Measurements from ENCODE around the gene CARD6.
A peak's percentile ranks its signal among the peaks of the same experiment; 100 is the strongest.
"Not testable (repeated sequence)": the region's sequence is repeated elsewhere in the genome, so short reads cannot be mapped to it uniquely, and the experiment has no call there.

The CARD6 gene, protein sequence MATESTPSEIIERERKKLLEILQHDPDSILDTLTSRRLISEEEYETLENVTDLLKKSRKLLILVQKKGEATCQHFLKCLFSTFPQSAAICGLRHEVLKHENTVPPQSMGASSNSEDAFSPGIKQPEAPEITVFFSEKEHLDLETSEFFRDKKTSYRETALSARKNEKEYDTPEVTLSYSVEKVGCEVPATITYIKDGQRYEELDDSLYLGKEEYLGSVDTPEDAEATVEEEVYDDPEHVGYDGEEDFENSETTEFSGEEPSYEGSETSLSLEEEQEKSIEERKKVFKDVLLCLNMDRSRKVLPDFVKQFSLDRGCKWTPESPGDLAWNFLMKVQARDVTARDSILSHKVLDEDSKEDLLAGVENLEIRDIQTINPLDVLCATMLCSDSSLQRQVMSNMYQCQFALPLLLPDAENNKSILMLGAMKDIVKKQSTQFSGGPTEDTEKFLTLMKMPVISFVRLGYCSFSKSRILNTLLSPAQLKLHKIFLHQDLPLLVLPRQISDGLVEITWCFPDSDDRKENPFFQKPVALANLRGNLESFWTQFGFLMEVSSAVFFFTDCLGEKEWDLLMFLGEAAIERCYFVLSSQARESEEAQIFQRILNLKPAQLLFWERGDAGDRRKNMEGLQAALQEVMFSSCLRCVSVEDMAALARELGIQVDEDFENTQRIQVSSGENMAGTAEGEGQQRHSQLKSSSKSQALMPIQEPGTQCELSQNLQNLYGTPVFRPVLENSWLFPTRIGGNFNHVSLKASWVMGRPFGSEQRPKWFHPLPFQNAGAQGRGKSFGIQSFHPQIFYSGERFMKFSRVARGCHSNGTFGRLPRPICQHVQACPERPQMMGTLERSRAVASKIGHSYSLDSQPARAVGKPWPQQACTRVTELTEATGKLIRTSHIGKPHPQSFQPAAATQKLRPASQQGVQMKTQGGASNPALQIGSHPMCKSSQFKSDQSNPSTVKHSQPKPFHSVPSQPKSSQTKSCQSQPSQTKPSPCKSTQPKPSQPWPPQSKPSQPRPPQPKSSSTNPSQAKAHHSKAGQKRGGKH

DNA sequence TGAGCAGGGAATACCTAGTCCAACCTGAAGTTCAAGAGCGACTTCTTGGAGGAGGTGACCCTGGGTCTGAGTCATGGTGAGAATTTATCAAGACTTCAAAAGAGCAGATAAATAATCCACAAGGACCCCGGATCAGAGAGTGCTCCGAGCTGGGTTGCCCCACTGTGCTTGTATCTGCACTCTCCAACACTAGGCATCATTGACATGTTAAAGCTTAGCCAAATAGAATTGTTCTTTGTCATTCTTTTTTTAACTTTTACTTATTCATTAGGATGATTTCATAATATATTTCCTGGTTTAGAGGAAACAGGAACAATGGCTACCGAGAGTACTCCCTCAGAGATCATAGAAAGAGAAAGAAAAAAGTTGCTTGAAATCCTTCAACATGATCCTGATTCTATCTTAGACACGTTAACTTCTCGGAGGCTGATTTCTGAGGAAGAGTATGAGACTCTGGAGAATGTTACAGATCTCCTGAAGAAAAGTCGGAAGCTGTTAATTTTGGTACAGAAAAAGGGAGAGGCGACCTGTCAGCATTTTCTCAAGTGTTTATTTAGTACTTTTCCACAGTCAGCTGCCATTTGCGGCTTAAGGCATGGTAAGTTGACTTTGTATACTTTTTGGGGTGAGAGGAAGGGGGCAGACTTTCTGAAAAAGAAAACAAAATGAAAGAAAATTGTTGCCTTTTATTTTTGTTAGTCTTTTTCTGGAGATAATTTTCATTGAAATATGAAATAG, at the start of gene CARD6:
Gene CARD6, plus strand, starts transcription at position 300 of the 738 bp plus-strand sequence. Its CDS starts 16 bp downstream, at position 316.
- Histone ChIP-seq H3K9ac (ENCODE audit: low read length in 2 of 2) (peak within 1 kb of the TSS; percentile 59 to 62), H3K9me3 (ENCODE audit: control insufficient read depth in 2 of 2, low read length in 2 of 2) (no peaks in the 10 kb centered on the region), H3K27ac (ENCODE audit: low read length) (peak within 1 kb of the TSS; percentile 46)

DNA sequence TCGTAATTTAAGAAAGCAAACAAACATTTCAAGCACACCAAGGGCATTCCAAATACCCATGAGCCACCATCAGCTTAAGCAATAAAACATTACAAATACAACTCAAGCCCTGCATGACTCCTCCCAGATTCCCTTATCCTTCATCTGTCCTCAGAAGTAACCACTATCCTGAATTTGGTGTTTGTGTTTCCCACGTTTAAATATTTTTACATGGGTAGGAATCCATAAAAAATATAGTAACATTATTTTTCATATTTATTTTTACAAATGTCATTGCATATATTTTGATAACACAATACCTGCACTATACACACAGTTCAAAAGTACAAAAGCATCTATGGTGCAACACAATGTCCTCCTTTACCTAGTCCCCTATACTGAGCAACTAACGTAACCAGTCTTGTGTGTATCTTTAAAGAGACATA, 49.4 kb upstream of the CARD6 start:
- H3K9ac ChIP-seq (ENCODE audit: low read length in 2 of 2), result no peak overlapping the region
- no peaks in the 10 kb centered on the region for H3K27me3 ChIP-seq (ENCODE audit: control insufficient read depth in 1 of 2, insufficient read depth in 2 of 2, low read length in 2 of 2)
- H3K9me3 ChIP-seq (ENCODE audit: control insufficient read depth in 2 of 2, low read length in 2 of 2), result no peaks in the 10 kb centered on the region
- H3K4me1 ChIP-seq (ENCODE audit: control insufficient read depth, insufficient read depth, low read length), result no peaks in the 10 kb centered on the region
- no peak overlapping the region for H3K27ac ChIP-seq (ENCODE audit: low read length)
- H3K36me3 ChIP-seq (ENCODE audit: control insufficient read depth in 2 of 2, insufficient read depth in 2 of 2, low read length in 2 of 2), result no peaks in the 10 kb centered on the region
- no peak overlapping the region for H3K4me3 ChIP-seq (ENCODE audit: low read length in 2 of 2)

More for the DNA sequence above, at the start of gene CARD6:
- Histone ChIP-seq H3K4me1 (ENCODE audit: control insufficient read depth, insufficient read depth, low read length) (peaks cover 2% of the 10 kb centered on the region), H3K4me3 (ENCODE audit: low read length in 2 of 2) (peak within 1 kb of the TSS; percentile 27 to 59), H3K27me3 (ENCODE audit: control insufficient read depth in 1 of 2, insufficient read depth in 2 of 2, low read length in 2 of 2) (no peaks in the 10 kb centered on the region), H3K36me3 (ENCODE audit: control insufficient read depth in 2 of 2, insufficient read depth in 2 of 2, low read length in 2 of 2) (no peaks in the 10 kb centered on the region)

DNA sequence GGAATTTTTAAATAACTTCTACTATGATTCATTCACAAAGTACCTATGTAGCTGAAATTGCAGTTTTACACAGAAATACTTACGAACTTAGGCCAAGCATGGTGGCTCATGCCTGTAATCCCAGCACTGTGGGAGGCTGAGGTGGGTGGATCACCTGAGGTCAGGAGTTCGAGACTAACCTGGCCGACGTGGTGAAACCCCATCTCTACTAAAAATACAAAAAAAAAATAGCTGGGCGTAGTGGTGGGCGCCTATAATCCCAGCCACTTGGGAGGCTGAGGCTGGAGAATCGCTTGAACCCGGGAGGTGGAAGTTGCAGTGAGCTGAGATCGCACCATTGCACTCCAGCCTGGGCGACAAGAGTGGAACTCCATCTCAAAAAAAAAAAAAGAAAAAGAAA, 48.5 kb upstream of the CARD6 start:
- H3K4me3 ChIP-seq (ENCODE audit: low read length in 2 of 2); H3K4me1 ChIP-seq (ENCODE audit: control insufficient read depth, insufficient read depth, low read length): not testable (repeated sequence)

DNA sequence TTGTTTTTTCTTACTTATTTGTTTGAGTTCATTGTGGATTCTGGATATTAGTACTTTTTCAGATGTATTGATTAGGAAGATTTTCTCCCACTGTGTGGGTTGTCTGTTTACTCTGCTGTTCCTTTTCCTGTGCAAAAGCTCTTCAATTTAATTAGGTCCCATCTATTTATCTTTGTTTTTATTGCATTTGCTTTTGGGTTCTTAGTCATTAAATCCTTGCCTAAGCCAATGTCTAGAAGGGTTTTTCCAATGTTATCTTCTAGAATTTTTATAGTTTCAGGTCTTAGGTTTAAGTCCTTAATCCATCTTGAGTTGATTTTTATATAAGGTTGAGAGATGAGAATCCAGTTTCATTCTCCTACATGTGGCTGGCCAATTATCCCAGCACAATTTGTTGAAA, 46.8 kb upstream of the CARD6 start:
- not testable (repeated sequence) for H3K4me1 ChIP-seq (ENCODE audit: control insufficient read depth, insufficient read depth, low read length); H3K27ac ChIP-seq (ENCODE audit: low read length); H3K36me3 ChIP-seq (ENCODE audit: control insufficient read depth in 2 of 2, insufficient read depth in 2 of 2, low read length in 2 of 2); H3K9ac ChIP-seq (ENCODE audit: low read length in 2 of 2); H3K27me3 ChIP-seq (ENCODE audit: control insufficient read depth in 1 of 2, insufficient read depth in 2 of 2, low read length in 2 of 2); H3K4me3 ChIP-seq (ENCODE audit: low read length in 2 of 2); H3K9me3 ChIP-seq (ENCODE audit: control insufficient read depth in 2 of 2, low read length in 2 of 2)

More for the DNA sequence above, 48.5 kb upstream of the CARD6 start:
- H3K9ac ChIP-seq (ENCODE audit: low read length in 2 of 2); H3K9me3 ChIP-seq (ENCODE audit: control insufficient read depth in 2 of 2, low read length in 2 of 2); H3K27me3 ChIP-seq (ENCODE audit: control insufficient read depth in 1 of 2, insufficient read depth in 2 of 2, low read length in 2 of 2); H3K36me3 ChIP-seq (ENCODE audit: control insufficient read depth in 2 of 2, insufficient read depth in 2 of 2, low read length in 2 of 2); H3K27ac ChIP-seq (ENCODE audit: low read length): not testable (repeated sequence)

DNA sequence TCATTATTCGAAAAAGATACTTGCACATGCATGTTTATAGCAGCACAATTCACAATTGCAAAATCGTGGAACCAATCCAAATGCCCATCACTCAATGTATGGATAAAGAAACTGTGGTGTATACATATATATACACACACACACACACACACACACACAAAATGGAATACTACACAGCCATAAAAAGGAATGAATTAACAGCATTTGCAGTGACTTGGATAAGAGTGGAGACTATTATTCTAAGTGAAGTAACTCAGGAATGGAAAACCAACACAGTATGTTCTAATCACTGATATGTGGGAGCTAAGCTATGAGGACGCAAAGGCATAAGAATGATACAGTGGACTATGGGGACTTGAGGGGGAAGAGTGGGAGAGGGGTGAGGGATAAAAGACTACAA, 46.3 kb upstream of the CARD6 start:
- H3K27ac ChIP-seq (ENCODE audit: low read length); H3K27me3 ChIP-seq (ENCODE audit: control insufficient read depth in 1 of 2, insufficient read depth in 2 of 2, low read length in 2 of 2); H3K9ac ChIP-seq (ENCODE audit: low read length in 2 of 2); H3K4me1 ChIP-seq (ENCODE audit: control insufficient read depth, insufficient read depth, low read length); H3K4me3 ChIP-seq (ENCODE audit: low read length in 2 of 2); H3K9me3 ChIP-seq (ENCODE audit: control insufficient read depth in 2 of 2, low read length in 2 of 2); H3K36me3 ChIP-seq (ENCODE audit: control insufficient read depth in 2 of 2, insufficient read depth in 2 of 2, low read length in 2 of 2): not testable (repeated sequence)

DNA sequence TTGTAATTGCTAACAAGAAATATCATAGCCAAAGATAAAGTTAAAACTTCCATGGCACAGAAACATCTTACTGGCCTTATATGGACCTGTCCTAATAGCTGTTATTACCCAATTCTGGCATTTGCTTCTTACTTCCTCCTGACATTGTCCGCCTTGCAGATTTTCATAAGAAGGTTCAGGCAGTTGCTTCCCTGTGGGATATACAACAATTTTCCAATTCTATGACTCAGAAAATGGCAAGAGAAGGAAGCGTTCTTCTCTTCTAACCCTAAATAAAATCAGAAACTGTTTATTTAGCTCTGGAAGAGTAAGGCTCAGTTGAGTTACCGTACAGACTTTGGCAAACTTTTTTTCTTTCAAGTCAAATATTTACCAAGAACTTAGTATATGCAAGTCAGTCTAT, 44.7 kb upstream of the CARD6 start:
- Histone ChIP-seq H3K27me3 (ENCODE audit: control insufficient read depth in 1 of 2, insufficient read depth in 2 of 2, low read length in 2 of 2) (no peaks in the 10 kb centered on the region), H3K9me3 (ENCODE audit: control insufficient read depth in 2 of 2, low read length in 2 of 2) (no peaks in the 10 kb centered on the region), H3K36me3 (ENCODE audit: control insufficient read depth in 2 of 2, insufficient read depth in 2 of 2, low read length in 2 of 2) (no peaks in the 10 kb centered on the region), H3K4me1 (ENCODE audit: control insufficient read depth, insufficient read depth, low read length) (peaks cover 3% of the 10 kb centered on the region), H3K27ac (ENCODE audit: low read length) (no peak overlapping the region), H3K9ac (ENCODE audit: low read length in 2 of 2) (peak overlapping the region in 1 of 2 donors; percentile 82), H3K4me3 (ENCODE audit: low read length in 2 of 2) (peak overlapping the region; percentile 95 to 97)

DNA sequence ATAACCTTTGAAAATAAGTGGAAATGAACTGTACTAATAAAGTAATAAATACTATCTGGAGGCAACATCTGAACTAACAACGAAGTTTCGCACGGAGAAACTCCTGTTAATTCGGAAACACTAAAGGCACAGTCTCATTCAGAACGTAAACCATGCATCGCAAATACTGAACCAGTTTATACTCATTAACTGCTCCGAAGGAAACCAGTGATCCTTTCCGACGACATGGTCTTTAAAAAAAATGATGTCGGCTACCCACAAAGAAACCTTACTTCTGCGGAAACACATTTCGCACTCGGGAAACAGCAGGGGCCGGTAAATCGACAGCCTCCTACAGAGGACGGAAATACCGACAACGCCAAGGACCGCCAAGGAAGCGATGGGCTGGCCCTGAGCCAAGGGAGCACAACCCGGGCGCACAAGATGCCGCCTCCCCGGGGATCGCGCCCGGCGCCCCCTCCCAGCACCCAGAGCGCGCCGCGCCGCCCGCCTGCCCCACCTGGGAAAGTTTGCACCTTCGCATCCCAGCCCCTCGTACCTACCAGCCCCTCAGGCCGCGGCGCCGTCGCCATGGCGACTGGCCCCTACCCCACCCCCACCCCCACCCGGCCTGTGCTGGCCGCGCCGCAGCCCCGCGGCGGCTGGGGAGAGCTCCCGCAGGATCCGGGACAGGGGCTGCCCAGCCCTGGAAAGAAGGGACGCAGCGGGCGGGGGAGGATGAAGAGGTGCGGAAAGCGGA, 43.7 kb upstream of the CARD6 start:
- Histone ChIP-seq H3K9me3 (ENCODE audit: control insufficient read depth in 2 of 2, low read length in 2 of 2) (no peaks in the 10 kb centered on the region), H3K9ac (ENCODE audit: low read length in 2 of 2) (peak overlapping the region; percentile 82 to 89), H3K36me3 (ENCODE audit: control insufficient read depth in 2 of 2, insufficient read depth in 2 of 2, low read length in 2 of 2) (no peaks in the 10 kb centered on the region), H3K4me3 (ENCODE audit: low read length in 2 of 2) (peak overlapping the region; percentile 95 to 97), H3K27me3 (ENCODE audit: control insufficient read depth in 1 of 2, insufficient read depth in 2 of 2, low read length in 2 of 2) (no peaks in the 10 kb centered on the region), H3K27ac (ENCODE audit: low read length) (peak overlapping the region; percentile 80), H3K4me1 (ENCODE audit: control insufficient read depth, insufficient read depth, low read length) (peaks cover 3% of the 10 kb centered on the region)

DNA sequence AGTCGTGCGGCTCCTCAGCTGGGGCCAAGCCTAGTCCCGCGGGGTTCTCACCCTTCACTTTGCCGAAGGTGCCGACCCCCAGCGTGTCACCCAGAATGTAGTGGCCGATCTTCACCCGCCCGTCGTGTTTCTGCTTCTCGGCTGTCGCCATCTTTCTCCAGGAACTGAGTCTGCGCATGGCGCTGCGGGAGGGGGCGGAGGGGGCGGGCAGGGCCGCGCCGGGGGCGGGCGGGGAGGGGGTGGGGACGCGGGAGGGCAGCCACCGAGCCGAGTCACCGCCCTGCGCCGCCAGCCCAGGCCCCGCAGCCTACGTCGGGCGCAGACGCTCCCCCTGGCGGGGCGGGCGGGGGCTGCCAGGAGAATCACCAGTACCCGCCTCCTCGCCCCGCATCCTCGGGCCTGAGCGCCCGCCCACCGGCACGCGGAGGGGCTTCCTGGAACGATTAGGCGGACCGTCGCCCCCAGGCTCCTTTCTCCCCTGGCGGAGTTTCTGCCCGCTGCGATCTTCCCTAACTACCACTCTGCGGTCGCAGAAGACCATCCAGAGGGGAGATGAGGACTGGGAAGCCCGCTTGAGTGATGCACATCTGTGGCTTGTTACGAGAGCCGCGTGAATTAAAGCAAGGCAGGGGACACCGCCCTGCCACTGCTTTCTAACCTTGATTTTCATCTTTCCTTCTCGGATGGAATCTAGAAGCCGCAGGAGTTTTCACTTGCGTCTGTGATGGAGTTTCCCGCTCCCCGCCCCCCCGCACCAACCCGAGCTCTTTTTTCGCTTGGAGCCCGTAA, 43.0 kb upstream of the CARD6 start, which contains the start of gene PRKAA1:
Gene PRKAA1, minus strand, starts transcription at position 363 of the 789 bp plus-strand sequence. Its CDS starts 185 bp downstream, at position 178.
- Histone ChIP-seq H3K27ac (ENCODE audit: low read length) (peak within 1 kb of the TSS; percentile 88), H3K36me3 (ENCODE audit: control insufficient read depth in 2 of 2, insufficient read depth in 2 of 2, low read length in 2 of 2) (no peaks in the 10 kb centered on the region), H3K27me3 (ENCODE audit: control insufficient read depth in 1 of 2, insufficient read depth in 2 of 2, low read length in 2 of 2) (no peaks in the 10 kb centered on the region), H3K4me1 (ENCODE audit: control insufficient read depth, insufficient read depth, low read length) (peaks cover 3% of the 10 kb centered on the region), H3K9me3 (ENCODE audit: control insufficient read depth in 2 of 2, low read length in 2 of 2) (no peaks in the 10 kb centered on the region), H3K9ac (ENCODE audit: low read length in 2 of 2) (peak within 1 kb of the TSS; percentile 89 to 90), H3K4me3 (ENCODE audit: low read length in 2 of 2) (peak within 1 kb of the TSS; percentile 95 to 97)

DNA sequence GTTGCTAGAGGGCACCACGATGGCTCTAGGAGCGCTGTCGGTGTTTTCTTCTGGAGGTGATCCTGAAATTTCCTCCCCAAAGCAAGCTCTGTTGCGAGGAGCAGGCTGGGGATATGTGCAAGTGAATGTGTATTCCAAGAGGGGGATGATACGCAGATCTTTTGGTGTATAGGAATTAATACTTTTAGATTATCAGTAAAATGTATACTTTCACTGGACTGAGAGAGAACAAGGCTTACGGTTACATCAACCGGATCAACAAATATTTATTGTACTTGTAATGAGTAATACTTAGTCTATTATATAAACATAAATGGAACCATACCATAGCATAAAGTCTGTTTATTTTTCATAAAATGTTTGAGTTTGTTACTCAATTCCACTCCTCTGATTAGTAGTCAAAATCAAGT, 42.4 kb upstream of the CARD6 start:
- peaks cover 3% of the 10 kb centered on the region for H3K4me1 ChIP-seq (ENCODE audit: control insufficient read depth, insufficient read depth, low read length)
- H3K36me3 ChIP-seq (ENCODE audit: control insufficient read depth in 2 of 2, insufficient read depth in 2 of 2, low read length in 2 of 2), result no peaks in the 10 kb centered on the region
- peak overlapping the region; percentile 89 to 90 for H3K9ac ChIP-seq (ENCODE audit: low read length in 2 of 2)
- no peaks in the 10 kb centered on the region for H3K9me3 ChIP-seq (ENCODE audit: control insufficient read depth in 2 of 2, low read length in 2 of 2)
- peak overlapping the region; percentile 81 to 97 for H3K4me3 ChIP-seq (ENCODE audit: low read length in 2 of 2)
- H3K27me3 ChIP-seq (ENCODE audit: control insufficient read depth in 1 of 2, insufficient read depth in 2 of 2, low read length in 2 of 2), result no peaks in the 10 kb centered on the region
- H3K27ac ChIP-seq (ENCODE audit: low read length), result peak overlapping the region; percentile 88

All from stomach smooth muscle (tissue), 2 donors.